DMS 273 treated with DMSO at 0.1 percent for 48 hours (cell line): ENCODE results near the gene C8G.
A peak's percentile ranks its signal among the peaks of the same experiment; 100 is the strongest.

Experiments used
- DNase-seq: peaks from one replicate; lab custom pipeline; 2025; lab: John Stamatoyannopoulos, UW

The C8G gene

DNA sequence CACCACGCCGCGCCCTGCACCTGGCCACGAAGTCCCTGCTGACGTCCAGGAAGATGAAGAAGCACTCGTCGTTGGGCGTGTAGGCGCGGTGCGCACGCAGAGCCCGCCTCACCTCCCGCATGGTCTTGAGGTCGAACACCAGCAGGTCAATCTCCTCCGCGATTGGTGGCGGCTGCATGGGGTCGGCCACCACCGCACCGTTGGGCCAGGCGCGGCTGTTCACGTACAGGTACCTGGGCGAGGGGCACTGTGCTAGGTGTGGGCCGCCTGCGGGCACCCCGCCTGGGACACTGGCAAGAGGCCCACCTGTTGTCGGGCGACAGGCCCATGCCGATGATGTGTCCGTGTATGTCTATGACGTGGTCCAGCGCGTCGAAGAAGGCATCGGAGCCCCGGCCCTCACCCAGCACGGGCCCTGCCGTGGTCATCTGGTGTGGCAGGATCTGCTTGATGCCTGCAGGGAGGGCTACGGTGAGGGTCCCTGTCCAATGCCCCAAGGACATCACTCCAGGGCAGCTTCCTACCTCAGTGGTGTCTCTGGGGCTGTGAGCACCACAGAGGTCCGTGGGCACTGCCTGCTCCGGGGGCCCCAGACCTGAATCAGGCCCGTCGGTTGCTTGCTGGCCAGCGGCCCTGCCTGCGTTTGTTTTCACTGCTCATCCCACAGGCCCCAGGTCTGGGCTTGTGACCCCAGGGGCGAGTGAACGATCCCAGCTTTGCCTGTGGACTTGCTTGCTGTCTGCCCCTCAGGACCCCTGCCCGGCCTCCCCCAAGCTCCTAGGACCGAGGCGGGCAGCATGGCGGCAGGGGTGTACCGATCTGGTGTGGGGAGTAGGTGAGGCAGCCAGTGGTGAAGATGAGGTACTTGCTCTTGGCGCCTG, 3.6 kb upstream of the C8G start:
- no peak for DNase-seq

DNA sequence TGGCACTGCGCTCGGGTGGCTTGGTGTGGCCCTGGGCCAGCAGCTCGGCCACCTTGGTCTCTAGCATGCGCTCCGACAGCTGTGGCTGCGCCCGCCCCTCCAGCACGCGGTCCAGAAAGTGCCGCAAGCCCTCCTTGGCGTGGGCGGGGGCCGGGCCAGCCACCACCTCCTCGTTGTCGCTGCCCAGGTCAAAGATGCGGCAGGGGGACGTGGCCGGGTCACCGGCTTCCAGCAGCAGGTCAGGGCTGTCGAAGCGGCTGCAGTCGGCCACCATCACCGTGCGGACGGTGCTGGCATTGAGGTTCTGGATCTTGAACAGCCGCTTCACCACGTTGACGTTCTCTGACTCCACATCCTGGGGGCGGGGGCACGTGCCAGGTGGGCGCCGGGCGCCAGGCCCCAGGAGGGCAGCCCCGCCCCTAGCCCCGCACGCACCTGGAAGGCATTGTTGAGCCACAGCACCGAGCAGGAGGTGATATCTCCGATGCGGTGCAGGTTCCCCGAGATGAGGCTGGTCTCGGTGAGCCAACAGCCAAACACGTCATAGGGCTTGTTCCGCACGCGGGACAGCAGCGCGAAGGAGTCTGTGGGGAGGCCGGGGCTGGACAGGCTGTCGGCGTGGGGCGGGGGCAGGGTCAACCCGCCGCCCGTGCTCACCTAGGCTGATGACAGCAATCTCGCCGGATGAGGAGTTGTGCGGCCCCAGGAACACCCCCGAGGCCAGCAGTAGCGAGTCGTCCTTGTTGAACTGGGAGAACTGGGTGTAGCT, 2.7 kb upstream of the C8G start:
- no peak for DNase-seq

DNA sequence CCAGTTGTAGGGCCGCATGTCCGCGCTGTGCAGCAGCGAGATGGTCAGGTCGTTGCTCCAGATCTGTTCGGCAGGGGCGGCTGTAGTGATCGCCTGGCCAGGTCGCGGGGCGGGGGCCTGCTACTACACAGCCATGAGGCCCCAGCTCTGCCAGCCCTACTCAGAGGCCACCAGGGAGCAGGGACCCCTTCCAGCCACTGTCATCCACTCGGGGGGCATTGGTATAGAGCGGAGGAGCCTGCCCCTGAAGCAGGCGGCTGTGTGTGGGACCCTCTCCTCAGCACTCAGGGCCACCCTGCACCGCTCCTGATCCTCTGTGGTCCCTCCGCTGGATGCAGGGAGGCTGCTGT, 2.2 kb upstream of the C8G start:
- no peak for DNase-seq

DNA sequence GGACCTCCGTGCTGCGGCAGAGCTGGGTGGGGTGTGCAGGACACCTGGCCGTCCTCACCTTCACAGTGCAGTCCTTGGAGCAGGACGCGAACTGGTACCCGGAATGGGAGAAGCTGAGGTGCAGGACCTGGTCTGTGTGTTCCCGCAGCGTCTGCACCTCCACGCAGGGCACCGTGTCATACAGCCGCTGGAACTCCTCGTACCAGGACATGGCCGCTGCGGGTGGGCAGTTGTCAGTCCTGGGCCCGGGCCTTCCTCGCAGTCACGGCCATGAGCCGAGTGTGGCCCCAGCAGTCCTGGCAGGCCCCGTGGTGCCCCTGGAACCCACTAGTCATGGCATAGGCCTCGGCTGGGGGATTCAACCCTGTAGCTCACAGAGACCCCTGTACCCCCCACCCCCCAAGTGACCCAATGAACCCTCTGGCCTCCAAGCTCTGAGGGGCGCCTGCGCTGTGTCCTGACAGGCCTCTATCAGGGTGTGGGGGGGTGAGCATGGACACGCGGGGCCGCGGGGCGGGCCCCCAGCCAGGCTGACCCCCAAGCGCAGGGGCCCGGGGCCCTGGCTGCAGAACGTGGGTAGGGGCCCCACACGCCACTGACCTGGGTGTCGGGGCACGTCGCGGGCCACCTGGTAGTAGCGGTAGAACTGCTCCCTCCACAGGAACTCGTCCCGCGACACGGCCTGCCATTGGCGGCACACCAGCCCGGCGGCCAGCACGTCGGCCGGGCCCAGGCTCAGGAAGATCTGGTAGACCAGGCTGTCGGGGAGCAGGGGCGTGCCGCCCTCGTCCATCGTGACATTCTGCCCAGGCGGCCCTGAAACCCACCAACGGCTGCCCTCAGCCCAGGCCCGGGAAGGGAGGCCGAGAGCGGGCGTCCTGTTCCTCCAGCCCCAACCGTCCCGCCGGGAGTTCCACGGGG, 1.5 kb upstream of the C8G start:
- no peak for DNase-seq

DNA sequence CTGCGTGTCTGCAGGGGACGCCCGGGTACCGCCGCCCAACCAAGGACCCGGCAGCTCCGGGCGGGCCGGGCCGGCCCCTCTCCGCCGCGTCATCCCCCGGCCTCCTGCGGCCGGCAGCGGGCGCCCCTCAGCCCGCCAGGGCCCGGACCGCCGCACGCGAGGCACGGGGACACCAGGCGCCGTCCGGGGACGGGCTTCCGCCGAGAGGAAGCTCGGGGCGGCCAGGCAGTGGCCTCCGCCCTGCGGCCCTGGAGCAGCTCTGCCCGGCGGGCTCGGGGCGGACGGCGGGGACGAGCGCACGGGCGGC, 878 bp upstream of the C8G start:
- no peak for DNase-seq

DNA sequence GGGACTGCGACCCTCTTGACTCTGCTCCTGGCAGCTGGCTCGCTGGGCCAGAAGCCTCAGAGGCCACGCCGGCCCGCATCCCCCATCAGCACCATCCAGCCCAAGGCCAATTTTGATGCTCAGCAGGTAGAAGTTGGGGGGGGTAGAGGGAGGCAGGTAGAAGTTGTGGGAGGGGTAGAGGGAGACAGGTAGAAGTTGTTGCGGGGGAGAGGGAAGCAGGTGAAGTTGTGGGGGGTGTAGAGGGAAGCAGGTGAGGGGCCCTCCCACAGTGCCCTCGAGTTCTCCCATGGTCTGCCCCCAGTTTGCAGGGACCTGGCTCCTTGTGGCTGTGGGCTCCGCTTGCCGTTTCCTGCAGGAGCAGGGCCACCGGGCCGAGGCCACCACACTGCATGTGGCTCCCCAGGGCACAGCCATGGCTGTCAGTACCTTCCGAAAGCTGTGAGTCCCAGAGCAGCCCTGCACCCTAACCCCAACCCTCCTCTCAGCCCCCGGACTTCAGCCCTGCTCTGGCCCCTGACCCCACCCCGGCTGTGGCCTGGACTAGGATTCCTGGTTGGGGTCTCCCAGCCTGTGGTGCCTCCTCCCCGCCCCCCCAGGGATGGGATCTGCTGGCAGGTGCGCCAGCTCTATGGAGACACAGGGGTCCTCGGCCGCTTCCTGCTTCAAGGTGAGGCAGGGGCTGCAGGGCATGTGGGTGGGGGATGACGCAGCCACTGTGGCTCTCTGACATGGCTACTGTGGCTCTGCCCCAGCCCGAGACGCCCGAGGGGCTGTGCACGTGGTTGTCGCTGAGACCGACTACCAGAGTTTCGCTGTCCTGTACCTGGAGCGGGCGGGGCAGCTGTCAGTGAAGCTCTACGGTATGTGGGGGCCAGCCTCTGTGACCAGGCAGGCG, 537 bp downstream of the C8G start:
- no peak for DNase-seq

DNA sequence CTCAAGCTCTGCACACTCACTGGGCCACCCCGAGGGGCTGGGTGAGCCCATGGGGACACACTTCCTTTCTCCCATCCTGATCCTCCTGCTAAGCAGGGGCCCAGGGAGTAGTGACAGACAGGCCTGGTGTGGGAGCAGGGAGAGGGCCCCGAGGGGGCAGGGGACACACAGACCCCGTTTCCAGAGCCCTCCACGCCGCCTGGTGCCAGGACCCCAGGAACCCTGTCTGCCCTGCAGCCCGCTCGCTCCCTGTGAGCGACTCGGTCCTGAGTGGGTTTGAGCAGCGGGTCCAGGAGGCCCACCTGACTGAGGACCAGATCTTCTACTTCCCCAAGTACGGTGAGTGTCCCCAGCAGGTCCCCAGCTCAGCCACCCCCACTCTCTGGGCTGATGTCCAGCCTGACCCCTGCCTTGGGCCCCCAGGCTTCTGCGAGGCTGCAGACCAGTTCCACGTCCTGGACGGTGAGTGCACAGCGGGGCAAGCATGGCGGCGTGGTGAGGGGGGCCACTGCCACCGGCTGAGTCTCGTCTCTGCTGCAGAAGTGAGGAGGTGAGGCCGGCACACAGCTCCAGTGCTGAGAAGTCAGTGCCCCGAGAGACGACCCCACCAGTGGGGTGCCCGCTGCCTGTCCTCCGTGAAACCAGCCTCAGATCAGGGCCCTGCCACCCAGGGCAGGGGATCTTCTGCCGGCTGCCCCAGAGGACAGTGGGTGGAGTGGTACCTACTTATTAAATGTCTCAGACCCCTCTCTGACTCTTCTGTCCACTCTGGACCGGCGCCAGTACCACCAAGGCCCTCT, 1.4 kb downstream of the C8G start:
- DNase-seq, result no peak

DNA sequence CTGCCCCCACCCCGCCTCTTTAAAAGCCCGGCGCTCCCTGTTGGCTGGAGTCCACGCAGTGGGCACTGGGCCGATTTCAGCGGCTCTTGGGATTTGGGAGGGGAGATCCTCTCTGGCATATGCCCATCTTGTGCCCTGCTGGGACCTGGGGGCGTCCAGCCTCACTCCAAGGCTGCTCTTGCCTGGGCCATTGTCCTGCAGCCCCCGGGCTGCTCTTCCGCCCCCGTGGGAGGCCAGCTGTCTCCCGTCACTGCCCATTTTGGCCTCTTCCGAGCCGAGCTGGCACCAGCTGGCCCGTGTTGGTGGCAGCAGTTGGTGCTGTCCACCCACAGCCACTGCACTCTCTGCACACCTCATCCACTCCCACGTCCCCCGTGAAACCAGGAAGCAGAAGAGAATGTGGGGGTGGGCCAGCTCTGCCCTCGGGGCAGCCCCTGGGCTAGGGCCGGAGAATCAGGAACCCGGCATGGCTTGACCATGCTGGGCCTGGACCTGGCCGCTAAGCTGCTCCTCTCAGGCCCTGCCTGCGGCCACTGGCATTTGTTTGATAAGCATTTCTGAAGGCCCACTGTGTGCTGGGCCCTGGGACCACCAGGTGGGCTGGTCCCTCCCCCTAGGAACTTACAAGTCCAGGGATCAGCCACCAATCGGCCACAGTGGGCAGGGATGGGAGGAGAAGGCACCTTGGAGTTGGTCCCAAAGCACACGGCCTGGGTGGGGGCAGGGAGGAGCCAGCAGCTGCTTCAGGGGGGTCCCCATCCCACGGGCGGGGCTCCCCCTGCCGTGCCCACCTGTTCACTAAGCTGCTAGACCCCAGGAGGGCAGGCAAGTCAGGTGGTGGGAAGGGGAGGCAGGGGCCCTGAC, 2.2 kb downstream of the C8G start:
- DNase-seq, result no peak

DNA sequence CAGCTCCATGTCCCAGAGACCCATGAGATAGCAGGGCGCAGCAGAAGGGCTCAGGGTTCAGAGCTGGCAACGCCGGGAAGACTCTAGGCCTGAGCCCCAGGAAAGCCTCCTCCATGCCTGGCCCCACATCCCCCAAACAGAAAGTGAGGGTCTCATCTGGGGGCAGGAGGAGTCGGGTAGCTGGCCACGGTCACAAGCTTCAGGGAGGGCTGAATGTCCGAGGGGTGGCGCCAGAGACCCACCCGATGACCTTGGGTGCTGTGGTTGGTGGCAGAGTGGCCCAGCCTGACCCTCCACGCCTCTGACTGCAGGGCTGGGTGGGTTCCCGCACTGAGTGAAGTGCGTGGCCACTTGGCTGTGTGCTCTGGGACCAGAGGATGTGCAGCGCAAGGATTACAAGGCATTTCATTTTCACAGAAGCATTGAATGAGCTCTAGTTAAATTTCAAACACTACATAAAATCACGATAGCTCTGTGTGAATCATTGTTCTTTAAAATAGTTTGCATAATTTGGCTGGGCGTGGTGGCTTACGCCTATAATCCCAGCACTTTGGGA, 3.0 kb downstream of the C8G start:
- no peak for DNase-seq

DNA sequence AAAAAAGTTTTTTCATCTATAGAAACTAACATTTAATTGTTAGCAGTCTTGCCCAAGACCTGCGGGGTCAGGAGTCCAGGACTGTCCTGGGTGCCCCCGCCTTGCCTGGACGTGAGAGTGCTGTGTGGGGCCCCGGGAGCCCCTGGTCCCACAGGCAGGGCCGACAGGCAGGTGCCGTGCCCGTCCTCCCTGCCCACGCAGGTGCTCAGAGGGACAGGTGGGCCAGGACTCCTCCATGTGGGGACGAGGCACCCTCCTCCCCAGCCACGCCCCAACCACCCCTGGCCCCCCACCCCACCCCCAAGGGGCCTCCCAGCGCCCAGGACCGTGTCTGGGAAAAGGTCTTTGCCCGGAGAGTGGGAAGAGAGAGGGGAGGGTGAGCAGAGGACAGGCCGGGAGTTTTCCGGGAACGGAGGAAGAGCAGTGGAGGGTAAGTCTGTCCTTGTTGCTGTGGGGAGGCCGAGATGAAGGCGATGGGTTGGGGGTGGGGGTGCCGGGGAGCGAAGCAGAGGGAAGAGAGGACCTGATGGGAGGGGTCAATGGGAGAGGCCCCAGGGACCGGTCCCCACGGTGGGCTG, 4.3 kb downstream of the C8G start:
- DNase-seq, result no peak

DNA sequence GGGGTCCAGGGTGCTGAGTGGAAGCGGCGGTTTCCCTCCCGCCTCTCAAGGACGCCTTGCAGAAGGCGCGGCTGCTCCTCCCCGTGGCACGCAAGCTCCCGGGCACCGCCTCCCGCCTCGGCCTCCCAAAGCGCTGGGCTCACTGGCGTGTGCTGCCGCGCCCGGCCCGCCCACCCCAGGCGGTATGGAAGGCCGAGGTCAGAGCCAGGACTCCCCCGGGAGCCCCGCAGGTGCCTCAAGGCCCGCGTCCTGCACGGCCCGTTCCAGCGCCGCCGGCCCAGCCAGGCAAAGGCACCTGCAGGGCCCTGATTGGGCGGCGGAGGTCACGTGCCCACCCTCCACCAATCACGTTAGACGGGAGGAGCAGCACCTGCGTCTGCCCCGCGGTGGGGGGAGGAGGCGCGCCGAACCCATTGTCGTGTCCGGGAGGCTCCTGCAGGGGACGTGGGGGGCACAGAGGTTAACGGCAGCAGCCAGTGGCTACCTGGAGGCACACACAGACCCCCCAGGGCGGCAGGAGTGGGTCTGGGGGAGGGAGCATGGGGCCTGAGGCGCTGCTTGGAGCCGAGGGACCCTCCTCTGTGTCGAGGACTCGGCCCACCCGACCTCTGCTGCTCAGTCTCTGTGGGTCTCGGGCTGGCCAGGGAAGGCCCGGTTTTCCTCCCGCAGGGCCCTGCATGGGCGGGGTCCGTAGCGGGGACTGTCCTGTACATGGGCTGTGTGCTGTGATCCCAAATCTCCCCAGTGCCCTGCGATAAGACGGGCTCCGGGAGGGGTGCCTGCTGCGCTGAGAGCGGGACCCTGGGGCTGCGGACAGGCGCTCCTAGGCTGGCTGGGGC, 5.0 kb downstream of the C8G start:
- DNase-seq, result peak; percentile 41

DNA sequence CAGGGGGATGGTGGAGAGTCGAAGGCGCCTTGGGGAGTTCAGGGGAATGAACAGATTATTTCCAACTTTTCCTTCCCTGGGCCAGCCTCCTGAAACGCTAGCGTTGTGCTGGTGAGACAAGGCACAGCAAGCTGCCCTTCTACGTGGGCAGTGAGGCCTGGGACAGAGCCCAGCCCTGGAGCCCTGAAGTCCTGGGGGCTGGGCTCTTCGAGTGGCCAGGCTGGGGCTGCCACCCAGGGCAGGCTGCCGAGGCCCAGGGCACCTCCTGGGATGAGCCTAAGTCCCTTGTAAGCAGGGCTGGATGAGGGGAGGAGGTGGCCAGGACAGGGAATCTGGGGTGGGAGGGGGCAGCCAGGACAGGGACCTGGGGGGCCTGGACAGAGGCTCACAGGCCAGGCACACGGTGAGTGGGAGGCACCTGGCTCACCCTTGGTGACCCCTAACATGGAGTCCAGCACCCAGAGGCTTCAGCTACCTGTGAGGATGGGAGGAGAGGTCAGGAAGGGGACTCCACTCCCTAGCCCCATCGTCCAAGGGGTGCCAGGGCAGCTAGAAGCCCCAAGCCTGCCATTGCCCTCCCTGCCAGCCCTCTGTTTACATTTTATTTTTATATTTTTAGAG, 5.7 kb downstream of the C8G start:
- DNase-seq, result no peak

DNA sequence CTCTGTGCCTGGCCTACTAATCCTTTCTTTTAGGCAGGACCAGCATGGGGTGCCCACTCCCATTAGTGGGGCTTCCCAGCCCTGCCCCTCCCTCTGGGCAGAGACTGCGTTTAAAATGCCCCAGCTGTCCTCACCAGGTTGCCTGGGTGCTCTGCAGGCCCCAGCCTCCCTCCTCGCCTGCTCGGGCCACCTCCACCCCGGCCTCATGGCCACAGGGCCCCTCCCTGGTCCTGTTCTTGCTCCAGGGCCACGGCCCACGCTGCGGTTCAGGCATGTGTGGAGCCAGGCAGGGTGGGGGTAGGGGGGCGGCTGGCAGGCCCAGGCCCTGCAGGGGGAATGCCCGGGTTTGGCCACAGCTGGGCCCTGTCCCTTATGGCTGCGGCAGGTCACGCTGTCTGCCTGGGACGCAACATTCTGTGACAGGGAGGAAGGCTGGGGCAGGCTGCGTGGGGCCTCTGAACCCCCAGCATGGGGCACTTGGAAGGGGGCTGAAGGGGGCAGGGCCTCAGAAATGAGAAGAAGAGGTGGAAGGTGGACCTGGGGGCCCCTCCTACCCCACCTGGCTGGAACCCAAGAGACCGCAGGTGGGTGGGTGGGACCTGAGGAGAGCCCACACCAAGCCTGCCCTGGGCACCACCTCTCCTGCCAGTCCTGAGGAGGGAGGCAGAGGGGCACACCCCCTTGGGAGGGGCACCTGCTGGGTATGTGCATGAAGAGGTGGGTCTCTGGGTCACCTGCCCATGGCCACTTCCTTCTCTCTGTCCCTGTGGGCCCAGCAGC, 6.7 kb downstream of the C8G start, which contains the start of gene LCN12:
TSS of gene LCN12 (plus strand) at position 733 of the 780 bp plus-strand sequence. CDS start 55 bp downstream, outside the sequence.
- DNase-seq, result no peak

DNA sequence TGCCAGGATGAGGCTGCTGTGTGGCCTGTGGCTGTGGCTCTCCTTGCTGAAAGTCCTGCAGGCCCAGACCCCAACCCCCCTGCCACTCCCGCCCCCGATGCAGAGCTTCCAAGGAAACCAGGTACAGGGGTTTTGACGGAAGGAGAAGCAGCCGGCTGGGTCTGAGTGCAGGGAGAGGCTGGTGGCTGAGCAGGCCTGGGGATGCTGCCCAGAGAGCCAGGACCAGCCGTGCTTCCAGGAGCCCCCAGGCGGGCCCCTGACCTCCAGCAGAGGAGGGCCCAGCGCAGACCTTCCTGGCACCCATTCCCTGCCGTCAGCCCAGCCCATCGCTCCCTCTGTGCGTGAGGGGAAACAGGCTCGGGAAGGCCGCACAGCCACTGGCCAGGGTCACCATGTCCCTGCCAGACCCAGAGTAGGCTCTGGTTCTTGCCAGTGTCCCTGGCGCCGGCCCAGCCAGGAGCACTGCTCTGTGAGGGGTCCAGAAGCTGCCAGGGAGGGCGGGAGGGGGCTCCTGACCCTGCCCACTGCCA, 7.3 kb downstream of the C8G start:
- no peak for DNase-seq

DNA sequence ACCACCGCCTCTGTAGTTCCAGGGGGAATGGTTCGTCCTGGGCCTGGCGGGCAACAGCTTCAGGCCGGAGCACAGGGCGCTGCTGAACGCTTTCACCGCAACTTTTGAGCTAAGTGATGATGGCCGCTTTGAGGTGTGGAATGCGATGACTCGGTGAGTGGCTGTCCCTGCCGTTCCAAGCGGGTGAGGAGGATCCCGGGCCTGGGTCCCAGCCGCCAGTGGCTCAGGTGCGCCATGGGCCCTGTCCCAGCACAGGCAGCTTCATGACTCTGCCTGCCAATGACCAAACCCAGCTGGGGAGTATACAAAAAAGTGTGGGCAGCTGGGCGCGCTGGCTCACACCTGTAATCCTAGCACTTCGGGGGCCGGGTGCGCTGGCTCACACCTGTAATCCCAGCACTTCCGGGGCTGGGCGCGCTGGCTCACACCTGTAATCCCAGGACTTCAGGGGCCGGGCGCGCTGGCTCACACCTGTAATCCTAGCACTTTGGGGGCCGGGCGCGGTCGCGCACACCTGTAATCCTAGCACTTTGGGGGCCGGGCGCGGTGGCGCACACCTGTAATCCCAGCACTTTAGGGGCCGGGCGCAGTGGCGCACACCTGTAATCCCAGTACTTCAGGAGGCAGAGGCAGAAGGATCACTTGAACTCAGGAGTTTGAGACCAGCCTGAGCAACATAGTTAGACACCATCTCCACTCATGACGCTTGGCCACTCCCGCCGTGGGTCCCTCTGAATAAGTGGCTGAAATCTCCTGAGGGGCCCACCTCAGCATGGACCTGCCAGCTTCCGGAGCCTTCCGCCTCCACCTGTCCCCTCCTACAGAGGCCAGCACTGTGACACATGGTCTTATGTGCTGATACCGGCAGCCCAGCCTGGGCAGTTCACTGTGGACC, 8.1 kb downstream of the C8G start:
- DNase-seq, result no peak
